CD4-positive, alpha-beta T cell (primary cell): Measurements from ENCODE around the gene CLSTN2. TPM values are rescaled to one million over a fixed set of nuclear protein-coding genes. Genes with fewer than 3 reads are reported as not detected.

ENCODE experiments used
- ATAC-seq: fragments of 200-7000 bp; cut with Tn5 transposase; one replicate; pipeline ENCODE4 v1.10.0; 2022; ENCODE audit warnings: mild to moderate bottlenecking; ENCODE audit not compliant: poor library complexity
- CTCF ChIA-PET: fragments of 350-600 bp; sonication (Branson Sonifier 250); formaldehyde crosslinking; loops from one replicate; lab custom pipeline; 2021; ENCODE audit warnings: antibody characterized with exemption, inconsistent platforms; lab: Charles Lee
- POLR2A ChIA-PET: fragments of 350-600 bp; sonication (Branson Sonifier 250); formaldehyde crosslinking; loops from one replicate; lab custom pipeline; 2021; ENCODE audit warnings: antibody characterized with exemption, inconsistent platforms; lab: Charles Lee
- DNase-seq, 14 experiments: peaks; one replicate each; pipeline ENCODE4 v3.0.0-alpha.2; 2013 to 2020; ENCODE audit warnings: mixed read lengths in 2 of 14
- H3K27ac ChIP-seq, 2 donors: one replicate each; pipeline versions ENCODE4 v1.5.1 to v1.7.0; 2013; ENCODE audit warnings: low read length in 2 of 2, low read depth in 1 of 2, mild to moderate bottlenecking in 1 of 2
- H3K27me3 ChIP-seq, 2 experiments: 1 replicate in 1 of 2; 2 replicates in 1 of 2; pipeline versions ENCODE4 v1.6.1 to v1.7.0; 2013; ENCODE audit warnings: low read length in 2 of 2, control low read depth in 1 of 2, mild to moderate bottlenecking in 1 of 2, moderate library complexity in 1 of 2; ENCODE audit not compliant: insufficient read depth in 2 of 2, control insufficient read depth in 1 of 2
- H3K36me3 ChIP-seq: one replicate; pipeline ENCODE4 v1.6.1; 2013; ENCODE audit warnings: low read length, control low read depth; ENCODE audit not compliant: insufficient read depth
- H3K4me1 ChIP-seq: one replicate; pipeline ENCODE4 v1.6.1; 2013; ENCODE audit warnings: low read length, control low read depth; ENCODE audit not compliant: insufficient read depth
- H3K4me3 ChIP-seq: one replicate; pipeline ENCODE4 v1.5.1; 2013; ENCODE audit warnings: mild to moderate bottlenecking, low read length, moderate library complexity
- H3K9me3 ChIP-seq, 2 experiments: 1 replicate in 1 of 2; 2 replicates in 1 of 2; pipeline versions ENCODE4 v1.6.1 to v1.7.0; 2013; ENCODE audit warnings: low read length in 2 of 2, mild to moderate bottlenecking in 2 of 2, control low read depth in 1 of 2, moderate library complexity in 1 of 2; ENCODE audit not compliant: control insufficient read depth in 1 of 2, insufficient read depth in 1 of 2
- H3K27ac Mint-ChIP-seq: one replicate; pipeline ENCODE4 v1.8.0; 2020; ENCODE audit warnings: mixed read lengths
- H3K27me3 Mint-ChIP-seq: one replicate; pipeline ENCODE4 v1.8.0; 2021; ENCODE audit warnings: mixed read lengths
- H3K36me3 Mint-ChIP-seq: one replicate; pipeline ENCODE4 v1.8.0; 2021; ENCODE audit warnings: low read depth, mixed read lengths
- H3K4me1 Mint-ChIP-seq: one replicate; pipeline ENCODE4 v1.8.0; 2021; ENCODE audit warnings: low read depth, mixed read lengths
- H3K4me3 Mint-ChIP-seq: one replicate; pipeline ENCODE4 v1.8.0; 2020; ENCODE audit warnings: mild to moderate bottlenecking, mixed read lengths
- H3K9me3 Mint-ChIP-seq: one replicate; pipeline ENCODE4 v1.8.0; 2020; ENCODE audit warnings: mixed read lengths
- CTCF ChIP-seq: fragments of 200-600 bp; IDR thresholded peaks from one replicate; pipeline ENCODE4 v1.8.0; 2022; ENCODE audit warnings: antibody characterized with exemption, mild to moderate bottlenecking
- intact Hi-C, 2 experiments: fragments of 100-400 bp; cut with DNase I in 1 of 2; cut with micrococcal nuclease in 1 of 2; formaldehyde crosslinking; loops; one replicate each; pipeline versions ENCODE4 v1.15.1 to v1.9.0; 2023 to 2025; cut with DNase I, micrococcal nuclease
- total RNA-seq, 174 experiments: library from RNA in 2 of 174; stranded (reverse) in 2 of 174; gene quantifications; one replicate each; pipeline ENCODE4 v1.2.3 and lab custom pipeline; 2021 to 2026

The CLSTN2 gene
- total RNA-seq, 2 experiments from 2014 or later, result not detected

- Histone ChIP-seq H3K27ac (no peak overlapping the region), H3K4me3 (no peak overlapping the region), H3K36me3 (no peaks in the 10 kb centered on the region), H3K4me1 (no peaks in the 10 kb centered on the region), H3K9me3 (peaks cover 0 to 11% of the 10 kb centered on the region in 2 experiments), H3K27me3 (no peaks in the 10 kb centered on the region)
- Mint-ChIP-seq H3K27ac (no peak overlapping the region), H3K27me3 (peaks cover 25% of the 10 kb centered on the region), H3K4me3 (no peak overlapping the region), H3K4me1 (no peaks in the 10 kb centered on the region), H3K36me3 (no peaks in the 10 kb centered on the region), H3K9me3 (no peaks in the 10 kb centered on the region)
- TF ChIP-seq CTCF, result no peak
- no peak for ATAC-seq
- DNase-seq, result no peak
- ChIA-PET CTCF (no interaction called here), POLR2A (no interaction called here)
- intact Hi-C loops, result no loop called here
Measured at GRCh38 chr3:140436421-140436820, 501.4 kb downstream of the CLSTN2 start.

GRCh38 chr3:140438736-140439470, 503.9 kb downstream of the CLSTN2 start:
- intact Hi-C loops, result no loop called here

GRCh38 chr3:140439527-140439926, 504.5 kb downstream of the CLSTN2 start:
- ChIA-PET CTCF (no interaction called here), POLR2A (no interaction called here)
- H3K27me3 ChIP-seq, result no peaks in the 10 kb centered on the region
- H3K9me3 ChIP-seq, result peaks cover 0 to 4% of the 10 kb centered on the region in 2 experiments
- Mint-ChIP-seq H3K36me3 (no peaks in the 10 kb centered on the region), H3K4me3 (no peak overlapping the region), H3K4me1 (no peaks in the 10 kb centered on the region), H3K27ac (no peak overlapping the region), H3K9me3 (no peaks in the 10 kb centered on the region), H3K27me3 (peaks cover 24% of the 10 kb centered on the region)
- H3K4me1 ChIP-seq, result no peaks in the 10 kb centered on the region
- no peak overlapping the region for H3K4me3 ChIP-seq
- H3K27ac ChIP-seq, result no peak overlapping the region
- no peak for TF ChIP-seq CTCF
- ATAC-seq, result no peak
- H3K36me3 ChIP-seq, result no peaks in the 10 kb centered on the region
- intact Hi-C loops, result no loop called here
- DNase-seq, result no peak

More at GRCh38 chr3:140438736-140439470, 503.9 kb downstream of the CLSTN2 start:
- no peak for TF ChIP-seq CTCF
- no peaks in the 10 kb centered on the region for H3K36me3 Mint-ChIP-seq
- H3K4me3 ChIP-seq, result no peak overlapping the region
- H3K27me3 Mint-ChIP-seq, result peaks cover 24% of the 10 kb centered on the region
- no peaks in the 10 kb centered on the region for H3K9me3 Mint-ChIP-seq
- CTCF ChIA-PET, result no interaction called here
- no peak for ATAC-seq
- no peak for DNase-seq
- H3K4me1 Mint-ChIP-seq, result no peaks in the 10 kb centered on the region
- H3K27ac ChIP-seq, result no peak overlapping the region
- no peaks in the 10 kb centered on the region for H3K4me1 ChIP-seq
- no peaks in the 10 kb centered on the region for H3K27me3 ChIP-seq
- H3K9me3 ChIP-seq, result peaks cover 0 to 9% of the 10 kb centered on the region in 2 experiments
- H3K4me3 Mint-ChIP-seq, result no peak overlapping the region
- no peak overlapping the region for H3K27ac Mint-ChIP-seq
- POLR2A ChIA-PET, result no interaction called here
- H3K36me3 ChIP-seq, result no peaks in the 10 kb centered on the region
